Glutamatergic neuron (in vitro differentiated cells): ENCODE measurements around the gene CWC15. TPM values are rescaled to one million over a fixed set of nuclear protein-coding genes. Genes with fewer than 3 reads are reported as not detected.
A peak's percentile ranks its signal among the peaks of the same experiment; 100 is the strongest.
"Not testable (repeated sequence)": the region's sequence is repeated elsewhere in the genome, so short reads cannot be mapped to it uniquely, and the experiment has no call there.

Experiments
- DNase-seq: peaks from one replicate; pipeline ENCODE4 v3.0.0; 2022
- H3K27ac Mint-ChIP-seq: one replicate; pipeline ENCODE4 v1.8.0; 2020; ENCODE audit warnings: mild to moderate bottlenecking, mixed read lengths, inconsistent platforms; ENCODE audit not compliant: unreplicated experiment
- H3K27me3 Mint-ChIP-seq: one replicate; pipeline ENCODE4 v1.8.0; 2020; ENCODE audit warnings: mild to moderate bottlenecking, moderate library complexity, mixed read lengths, inconsistent platforms; ENCODE audit not compliant: unreplicated experiment
- H3K36me3 Mint-ChIP-seq: one replicate; pipeline ENCODE4 v1.8.0; 2020; ENCODE audit warnings: mild to moderate bottlenecking, mixed read lengths, inconsistent platforms; ENCODE audit not compliant: unreplicated experiment
- H3K4me1 Mint-ChIP-seq: one replicate; pipeline ENCODE4 v1.8.0; 2020; ENCODE audit warnings: mild to moderate bottlenecking, low read depth, mixed read lengths, inconsistent platforms; ENCODE audit not compliant: unreplicated experiment
- H3K4me3 Mint-ChIP-seq: one replicate; pipeline ENCODE4 v1.8.0; 2020; ENCODE audit warnings: mild to moderate bottlenecking, mixed read lengths, inconsistent platforms; ENCODE audit not compliant: unreplicated experiment
- H3K9me3 Mint-ChIP-seq: one replicate; pipeline ENCODE4 v1.8.0; 2020; ENCODE audit warnings: mild to moderate bottlenecking, moderate library complexity, mixed read lengths, inconsistent platforms; ENCODE audit not compliant: unreplicated experiment
- CTCF ChIP-seq: fragments of 200-600 bp; sonication (generic); IDR thresholded peaks from one replicate; pipeline ENCODE4 v1.5.0; 2021; ENCODE audit not compliant: partially characterized antibody, unreplicated experiment
- total RNA-seq: library from RNA; stranded (reverse); fragmentation: NEBNext Ultra II Directional; extraction: Animal tissue kit (Norgen Biotek cat#: 25700); gene quantifications from one replicate; pipeline ENCODE4 v1.2.1, GENCODE V29; 2021; ENCODE audit not compliant: unreplicated experiment

The CWC15 gene
- total RNA-seq, 1 donor from 2014 or later = 65.1 TPM

- peaks cover 12% of the 10 kb centered on the region for H3K27me3 Mint-ChIP-seq
- H3K36me3 Mint-ChIP-seq = no peaks in the 10 kb centered on the region
- DNase-seq = no peak
- no peak for TF ChIP-seq CTCF
- H3K9me3 Mint-ChIP-seq = peaks cover 8% of the 10 kb centered on the region
- H3K27ac Mint-ChIP-seq = peak overlapping the region; percentile 24
- peaks cover 33% of the 10 kb centered on the region for H3K4me1 Mint-ChIP-seq
- peak overlapping the region; percentile 72 for H3K4me3 Mint-ChIP-seq
These were observed 39.9 kb downstream of the CWC15 start for GRCh38 chr11:94933223-94934130.

GRCh38 chr11:94932503-94932902 is 40.9 kb downstream of the CWC15 start:
- DNase-seq = no peak

GRCh38 chr11:94932072-94932471 is 41.3 kb downstream of the CWC15 start:
- H3K27ac Mint-ChIP-seq = peak overlapping the region; percentile 69
- H3K4me3 Mint-ChIP-seq, DNase-seq, H3K9me3 Mint-ChIP-seq, H3K36me3 Mint-ChIP-seq: not testable (repeated sequence)
- peaks cover 14% of the 10 kb centered on the region for H3K27me3 Mint-ChIP-seq
- H3K4me1 Mint-ChIP-seq = peaks cover 33% of the 10 kb centered on the region

More at GRCh38 chr11:94932503-94932902, 40.9 kb downstream of the CWC15 start:
- Mint-ChIP-seq H3K36me3 (no peaks in the 10 kb centered on the region), H3K4me3 (no peak overlapping the region), H3K27me3 (peaks cover 14% of the 10 kb centered on the region), H3K27ac (peak overlapping the region; percentile 69), H3K9me3 (peaks cover 6% of the 10 kb centered on the region), H3K4me1 (peaks cover 33% of the 10 kb centered on the region)
- no peak for TF ChIP-seq CTCF

- no peak for TF ChIP-seq CTCF
- Mint-ChIP-seq H3K36me3 (no peaks in the 10 kb centered on the region), H3K27me3 (peaks cover 10% of the 10 kb centered on the region), H3K4me3 (no peak overlapping the region), H3K27ac (no peak overlapping the region), H3K9me3 (peaks cover 4% of the 10 kb centered on the region), H3K4me1 (peaks cover 8% of the 10 kb centered on the region)
- no peak for DNase-seq
These were observed 45.0 kb downstream of the CWC15 start for GRCh38 chr11:94928117-94928990.

- no peak for TF ChIP-seq CTCF
- Mint-ChIP-seq H3K27me3 (peaks cover 8% of the 10 kb centered on the region), H3K36me3 (no peaks in the 10 kb centered on the region), H3K27ac (no peak overlapping the region), H3K4me1 (peaks cover 12% of the 10 kb centered on the region), H3K9me3 (peaks cover 1% of the 10 kb centered on the region), H3K4me3 (no peak overlapping the region)
- no peak for DNase-seq
These were observed 46.6 kb downstream of the CWC15 start for GRCh38 chr11:94926698-94927237.
